Stimulated activated CD8-positive, alpha-beta memory T cell treated with anti-CD3 and anti-CD28 coated beads, Interleukin-2, amount 100 ng/mL, for 1 hour (primary cell): ENCODE results near the gene SPATA31D4.

Experiments used
- DNase-seq, 2 donors: peaks; one replicate each; pipeline ENCODE4 v3.0.0-alpha.2; 2020; ENCODE audit warnings: low read depth in 2 of 2

SPATA31D4 gene

GRCh38 chr9:81964218-81965171 is 36.3 kb downstream of the SPATA31D4 start:
- no peak for DNase-seq

DNA sequence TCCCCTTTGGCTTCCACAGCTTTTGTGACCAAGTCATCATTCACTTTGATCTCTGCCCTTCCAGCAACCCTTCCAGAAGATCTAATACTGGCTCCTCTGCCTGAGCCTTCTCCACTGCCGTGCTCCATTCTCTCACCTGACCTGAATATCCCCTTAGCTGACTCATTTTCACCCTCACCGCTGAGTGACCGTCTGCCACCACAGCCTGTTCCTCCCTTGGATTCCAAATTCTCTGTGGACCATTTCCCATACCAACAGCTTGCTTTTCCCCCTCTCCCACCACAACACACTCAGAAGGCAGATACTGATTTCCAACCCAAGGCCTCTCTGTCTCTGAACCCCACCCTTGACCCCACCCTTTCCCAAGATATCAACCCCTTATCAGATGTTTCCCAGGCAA is 39.8 kb downstream of the SPATA31D4 start:
- DNase-seq: no peak

GRCh38 chr9:81969971-81970370 is 41.7 kb downstream of the SPATA31D4 start:
- no peak for DNase-seq

DNA sequence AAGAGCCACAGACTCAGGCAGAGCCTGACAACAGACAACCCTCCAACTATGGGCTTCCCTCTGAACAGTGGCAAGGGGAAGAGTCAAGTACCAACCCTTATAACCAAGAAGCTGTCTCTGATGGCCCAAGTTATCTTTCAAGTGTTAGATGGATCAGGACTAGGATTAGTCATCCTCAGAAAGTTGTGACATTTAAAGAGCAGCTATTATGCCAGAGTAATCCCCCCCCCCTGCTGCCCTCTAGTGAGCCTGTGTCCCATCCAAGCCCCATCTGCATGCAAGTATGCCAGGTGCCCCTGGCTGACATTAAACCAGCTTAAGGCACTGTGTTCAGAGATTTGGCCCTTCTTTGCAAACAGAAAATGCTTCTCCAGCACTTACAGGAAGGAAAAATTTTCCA is 43.5 kb downstream of the SPATA31D4 start:
- no peak for DNase-seq

- no peak for DNase-seq
These were observed 46.5 kb downstream of the SPATA31D4 start for GRCh38 chr9:81974764-81975163.

DNA sequence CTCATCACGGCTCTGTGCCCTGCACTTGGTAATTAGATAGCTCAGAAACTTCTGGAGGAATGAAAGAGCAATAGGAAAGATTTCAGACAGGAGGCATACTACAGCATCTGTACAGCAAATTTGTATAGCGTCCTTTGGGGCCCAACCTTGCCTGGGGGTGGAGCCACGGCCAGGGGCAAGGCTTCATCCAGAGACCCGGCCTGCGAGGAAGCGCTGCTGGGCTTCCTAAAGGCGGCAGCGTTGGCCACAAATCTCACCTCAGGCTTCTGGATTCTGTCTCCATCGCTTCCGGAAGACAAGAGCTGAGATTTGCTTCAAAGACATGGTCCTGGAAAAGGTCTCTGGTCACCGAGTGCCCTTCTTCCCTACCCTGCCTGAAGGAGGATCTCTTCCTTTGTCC is 48.1 kb downstream of the SPATA31D4 start:
- DNase-seq: no peak

DNA sequence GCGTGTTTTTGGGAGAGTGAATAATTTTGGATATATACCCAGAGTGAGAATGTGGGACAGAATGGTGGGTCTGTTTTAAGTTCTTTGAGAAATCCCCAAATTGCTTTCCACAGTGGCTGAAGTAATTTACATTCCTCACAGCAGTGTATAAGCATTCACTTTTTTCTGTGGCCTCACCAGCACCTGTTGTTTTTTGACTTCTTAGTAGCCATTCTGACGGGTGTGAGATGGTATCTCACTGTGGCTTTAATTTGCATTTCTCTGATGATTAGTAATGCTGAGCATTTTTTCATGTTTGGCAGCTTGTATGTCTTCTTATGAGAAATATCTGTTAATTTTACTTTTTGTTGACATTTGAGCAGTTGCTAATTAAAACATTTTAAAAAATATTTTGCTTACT is 51.0 kb downstream of the SPATA31D4 start:
- no peak for DNase-seq

GRCh38 chr9:81980568-81980967 is 52.3 kb downstream of the SPATA31D4 start:
- no peak for DNase-seq

GRCh38 chr9:81981883-81982282 is 53.7 kb downstream of the SPATA31D4 start:
- DNase-seq: no peak
